Astrocyte (in vitro differentiated cells and primary cell): ENCODE measurements around the gene C18orf63.

ENCODE experiments used
- EZH2 ChIP-seq: IDR thresholded peaks from 2 replicates; pipeline ENCODE4 v1.6.1; 2012; ENCODE audit warnings: mild to moderate bottlenecking, low read length, inconsistent platforms; ENCODE audit not compliant: insufficient read depth
- TF ChIP-seq, protein P1 (sequence below): IDR thresholded peaks from 2 replicates; pipeline ENCODE4 v1.5.1; 2011; ENCODE audit warnings: low read depth, mild to moderate bottlenecking, inconsistent platforms, low read length, moderate library complexity; ENCODE audit not compliant: insufficient read depth

DNA sequence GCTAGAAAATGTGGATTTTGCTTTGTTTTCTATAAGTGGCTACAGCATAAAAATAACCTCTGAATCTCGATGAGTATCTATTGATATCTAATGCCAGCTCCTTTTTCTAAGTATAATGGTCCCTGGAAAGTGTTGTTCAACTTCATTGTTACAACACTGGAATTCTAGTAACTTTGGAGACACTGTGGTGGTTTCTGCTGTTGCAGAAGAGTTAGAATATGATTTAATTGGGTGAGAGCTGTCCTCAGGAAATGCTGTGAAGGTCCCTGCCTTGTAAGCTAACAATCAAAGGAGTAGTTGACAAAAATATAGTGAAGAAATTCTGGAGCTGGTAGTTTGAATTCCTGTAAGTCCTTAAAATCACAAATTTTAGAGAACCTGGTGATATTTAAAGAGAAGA, 62.1 kb downstream of the C18orf63 start:
- TF ChIP-seq, protein P1, sequence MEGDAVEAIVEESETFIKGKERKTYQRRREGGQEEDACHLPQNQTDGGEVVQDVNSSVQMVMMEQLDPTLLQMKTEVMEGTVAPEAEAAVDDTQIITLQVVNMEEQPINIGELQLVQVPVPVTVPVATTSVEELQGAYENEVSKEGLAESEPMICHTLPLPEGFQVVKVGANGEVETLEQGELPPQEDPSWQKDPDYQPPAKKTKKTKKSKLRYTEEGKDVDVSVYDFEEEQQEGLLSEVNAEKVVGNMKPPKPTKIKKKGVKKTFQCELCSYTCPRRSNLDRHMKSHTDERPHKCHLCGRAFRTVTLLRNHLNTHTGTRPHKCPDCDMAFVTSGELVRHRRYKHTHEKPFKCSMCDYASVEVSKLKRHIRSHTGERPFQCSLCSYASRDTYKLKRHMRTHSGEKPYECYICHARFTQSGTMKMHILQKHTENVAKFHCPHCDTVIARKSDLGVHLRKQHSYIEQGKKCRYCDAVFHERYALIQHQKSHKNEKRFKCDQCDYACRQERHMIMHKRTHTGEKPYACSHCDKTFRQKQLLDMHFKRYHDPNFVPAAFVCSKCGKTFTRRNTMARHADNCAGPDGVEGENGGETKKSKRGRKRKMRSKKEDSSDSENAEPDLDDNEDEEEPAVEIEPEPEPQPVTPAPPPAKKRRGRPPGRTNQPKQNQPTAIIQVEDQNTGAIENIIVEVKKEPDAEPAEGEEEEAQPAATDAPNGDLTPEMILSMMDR, result no peak
- no peak for TF ChIP-seq EZH2
